ENCODE data around the gene RFK.

Gene RFK

GRCh38 chr9:76355886-76356285 is 38.3 kb downstream of the RFK start:
- H3K4me1 ChIP-seq, result peaks cover 0 to 26% (median 0%) of the 10 kb centered on the region in 10 experiments; a peak in 6 of 20 replicates
- no peak for TF ChIP-seq Cebpa-rat (IDR thresholded peaks at IDR 0.05)
- no peak overlapping the region for H3K4me2 ChIP-seq
- no peak overlapping the region for H3K4me3 ChIP-seq
- no peaks in the 10 kb centered on the region for H3K9me3 ChIP-seq (replicated peaks in 1 of 11)
- no peaks in the 10 kb centered on the region for H3K27me3 ChIP-seq
- H3K36me3 ChIP-seq, result no peaks in the 10 kb centered on the region
- no peaks in the 10 kb centered on the region for H4K20me1 ChIP-seq
- H3K27ac ChIP-seq, result no peak overlapping the region
- H3K9ac ChIP-seq, result no peak overlapping the region

DNA sequence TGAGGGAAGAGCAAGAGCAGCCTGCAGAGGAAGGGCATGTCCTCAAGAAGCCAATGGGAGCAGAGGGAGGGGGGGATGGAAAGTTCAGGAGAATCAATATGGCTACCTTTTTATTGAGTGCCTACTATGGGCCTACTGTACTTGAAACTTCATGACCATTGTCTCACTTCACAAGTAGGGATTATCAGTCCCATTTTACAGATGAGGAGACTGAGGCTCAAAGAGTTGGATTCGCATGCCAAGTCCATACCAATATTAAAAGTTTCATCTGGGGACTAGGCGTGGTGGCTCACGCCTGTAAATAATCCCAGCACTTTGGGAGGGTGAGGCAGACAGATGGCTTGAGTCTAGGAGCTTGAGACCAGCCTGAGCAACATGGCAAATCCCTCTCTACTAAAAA is 40.0 kb downstream of the RFK start:
- Histone ChIP-seq H3K27ac (no peak overlapping the region), H3K36me3 (no peaks in the 10 kb centered on the region)
- TF ChIP-seq Cebpa-rat (IDR thresholded peaks at IDR 0.05), result no peak

GRCh38 chr9:76353280-76353679 is 40.9 kb downstream of the RFK start:
- H3K36me3 ChIP-seq, result no peaks in the 10 kb centered on the region
- H3K27ac ChIP-seq, result no peak overlapping the region
- no peak overlapping the region for H3K4me2 ChIP-seq
- H4K20me1 ChIP-seq, result no peaks in the 10 kb centered on the region
- H3K4me3 ChIP-seq, result no peak overlapping the region
- no peaks in the 10 kb centered on the region for H3K27me3 ChIP-seq
- H3K4me1 ChIP-seq, result peaks cover 0 to 11% (median 0%) of the 10 kb centered on the region in 10 experiments; a peak in 4 of 20 replicates
- H3K9ac ChIP-seq, result no peak overlapping the region
- H3K9me3 ChIP-seq (replicated peaks in 1 of 11), result no peaks in the 10 kb centered on the region
- TF ChIP-seq Cebpa-rat (IDR thresholded peaks at IDR 0.05), result no peak

More for the DNA sequence above, 40.0 kb downstream of the RFK start:
- Histone ChIP-seq H3K9ac (no peak overlapping the region), H3K27me3 (no peaks in the 10 kb centered on the region), H3K4me3 (no peak overlapping the region), H3K4me1 (peaks cover 0 to 20% (median 0%) of the 10 kb centered on the region in 10 experiments; a peak in 6 of 20 replicates), H3K4me2 (no peak overlapping the region), H3K9me3 (replicated peaks in 1 of 11) (no peaks in the 10 kb centered on the region), H4K20me1 (no peaks in the 10 kb centered on the region)

DNA sequence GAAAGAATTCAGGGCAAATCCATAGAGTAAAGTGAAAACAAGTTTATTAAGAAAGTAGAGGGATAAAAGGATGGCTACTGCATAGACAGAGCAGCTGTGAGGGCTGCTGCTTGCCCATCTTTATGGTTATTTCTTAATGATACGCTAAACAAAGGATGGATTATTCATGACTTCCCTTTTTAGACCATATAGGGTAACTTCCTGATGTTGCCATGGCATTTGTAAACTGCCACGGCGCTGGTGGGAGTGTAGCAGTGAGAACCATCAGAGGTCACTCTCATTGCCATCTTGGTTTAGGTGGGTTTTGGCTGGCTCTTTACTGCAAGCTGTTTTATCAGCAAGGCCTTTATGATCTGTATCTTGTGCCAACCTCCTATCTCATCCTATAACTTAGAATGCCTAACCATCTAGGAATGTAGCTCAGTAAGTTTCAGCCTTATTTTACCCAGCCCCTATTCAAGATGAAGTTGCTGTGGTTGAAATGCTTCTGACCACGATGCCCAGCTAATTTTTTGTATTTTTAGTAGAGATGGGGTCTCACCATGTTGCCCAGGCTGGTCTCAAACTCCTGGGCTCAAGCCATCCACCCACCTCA is 42.1 kb downstream of the RFK start:
- no peak overlapping the region for H3K4me3 ChIP-seq
- no peak overlapping the region for H3K27ac ChIP-seq
- H3K4me2 ChIP-seq, result no peak overlapping the region
- no peaks in the 10 kb centered on the region for H3K36me3 ChIP-seq
- H3K9ac ChIP-seq, result no peak overlapping the region
- 0 out of 20 replicates have a peak, but pooled peaks cover 0 to under 1% (median 0%) of the 10 kb centered on the region in 10 experiments for H3K4me1 ChIP-seq
- TF ChIP-seq Cebpa-rat (IDR thresholded peaks at IDR 0.05), result no peak
- no peaks in the 10 kb centered on the region for H3K27me3 ChIP-seq
- H4K20me1 ChIP-seq, result no peaks in the 10 kb centered on the region
- no peaks in the 10 kb centered on the region for H3K9me3 ChIP-seq (replicated peaks in 1 of 11)

DNA sequence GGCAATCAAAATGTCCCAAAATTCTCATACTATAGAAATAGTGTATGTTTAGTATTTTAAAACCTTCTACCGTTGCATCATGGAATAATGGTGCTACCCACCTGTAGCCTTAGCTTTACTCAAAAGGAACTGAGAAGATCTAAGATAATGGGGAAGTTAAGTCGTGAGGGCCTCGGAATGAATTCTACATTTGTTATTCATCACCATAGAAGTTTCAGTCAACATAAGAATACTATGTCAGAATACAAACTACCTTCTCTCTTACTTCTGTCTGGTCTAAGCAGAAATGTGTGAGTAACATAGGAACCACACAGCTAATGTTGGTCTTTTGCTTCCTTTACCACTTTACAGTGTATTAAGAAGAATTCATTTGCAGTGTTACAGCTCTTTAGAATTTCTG is 43.2 kb downstream of the RFK start:
- Histone ChIP-seq H3K4me2 (no peak overlapping the region), H3K4me3 (no peak overlapping the region), H3K27ac (no peak overlapping the region), H3K4me1 (no peaks in the 10 kb centered on the region), H3K9me3 (replicated peaks in 1 of 11) (no peaks in the 10 kb centered on the region), H3K36me3 (no peaks in the 10 kb centered on the region), H4K20me1 (no peaks in the 10 kb centered on the region), H3K9ac (no peak overlapping the region), H3K27me3 (no peaks in the 10 kb centered on the region)
- no peak for TF ChIP-seq Cebpa-rat (IDR thresholded peaks at IDR 0.05)

- Histone ChIP-seq H3K27ac (no peak overlapping the region), H3K27me3 (no peaks in the 10 kb centered on the region), H4K20me1 (no peaks in the 10 kb centered on the region), H3K9me3 (replicated peaks in 1 of 11) (no peaks in the 10 kb centered on the region), H3K4me3 (no peak overlapping the region), H3K4me2 (no peak overlapping the region), H3K9ac (no peak overlapping the region), H3K36me3 (no peaks in the 10 kb centered on the region), H3K4me1 (no peaks in the 10 kb centered on the region)
- TF ChIP-seq Cebpa-rat (IDR thresholded peaks at IDR 0.05), result no peak
Observed at GRCh38 chr9:76349865-76350264, 44.4 kb downstream of the RFK start.

DNA sequence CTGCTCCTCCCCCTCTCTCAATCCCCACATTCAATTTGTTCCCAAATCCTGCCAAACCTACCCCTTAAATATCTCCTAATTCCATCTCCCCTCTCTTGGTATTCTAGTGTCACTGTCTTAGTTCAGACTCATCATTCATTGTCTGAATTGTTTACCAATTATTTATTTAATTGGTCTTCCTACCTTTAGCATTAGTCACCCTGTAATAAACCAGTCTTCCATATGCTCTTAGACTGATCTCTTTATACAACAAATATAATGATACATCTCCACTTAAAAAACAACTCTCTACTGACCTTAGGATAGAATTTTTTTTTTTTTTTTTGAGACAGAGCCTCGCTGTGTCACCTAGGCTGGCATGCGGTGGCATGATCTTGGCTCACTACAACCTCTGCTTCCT is 51.4 kb downstream of the RFK start:
- Histone ChIP-seq H3K9ac (no peak overlapping the region), H3K9me3 (replicated peaks in 1 of 11) (peaks cover 0 to 5% (median 0%) of the 10 kb centered on the region in 11 experiments; a peak in 1 of 22 replicates), H3K4me2 (no peak overlapping the region), H3K27ac (no peak overlapping the region), H4K20me1 (no peaks in the 10 kb centered on the region), H3K27me3 (no peaks in the 10 kb centered on the region), H3K36me3 (no peaks in the 10 kb centered on the region), H3K4me1 (no peaks in the 10 kb centered on the region), H3K4me3 (no peak overlapping the region)
- TF ChIP-seq Cebpa-rat (IDR thresholded peaks at IDR 0.05), result no peak

DNA sequence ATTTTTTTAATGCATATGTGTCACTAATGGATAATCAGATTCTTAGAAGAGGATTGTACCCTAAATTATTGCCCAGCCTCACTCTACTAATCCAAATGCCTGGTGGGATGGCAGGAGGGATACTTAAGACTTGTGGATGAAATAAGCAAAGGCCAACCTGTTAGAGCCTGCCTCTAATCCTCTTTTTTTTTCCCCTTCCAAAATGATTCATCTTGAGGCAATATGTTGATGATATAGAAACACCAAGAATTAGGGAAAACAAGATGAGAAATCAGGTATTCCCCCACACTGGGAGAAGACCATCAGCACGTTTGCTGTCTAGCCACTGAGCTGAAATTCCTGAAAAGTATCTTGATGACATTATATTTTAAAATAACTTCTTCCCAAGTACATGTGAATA is 52.0 kb downstream of the RFK start:
- H3K9ac ChIP-seq, result no peak overlapping the region
- no peak for TF ChIP-seq Cebpa-rat (IDR thresholded peaks at IDR 0.05)

DNA sequence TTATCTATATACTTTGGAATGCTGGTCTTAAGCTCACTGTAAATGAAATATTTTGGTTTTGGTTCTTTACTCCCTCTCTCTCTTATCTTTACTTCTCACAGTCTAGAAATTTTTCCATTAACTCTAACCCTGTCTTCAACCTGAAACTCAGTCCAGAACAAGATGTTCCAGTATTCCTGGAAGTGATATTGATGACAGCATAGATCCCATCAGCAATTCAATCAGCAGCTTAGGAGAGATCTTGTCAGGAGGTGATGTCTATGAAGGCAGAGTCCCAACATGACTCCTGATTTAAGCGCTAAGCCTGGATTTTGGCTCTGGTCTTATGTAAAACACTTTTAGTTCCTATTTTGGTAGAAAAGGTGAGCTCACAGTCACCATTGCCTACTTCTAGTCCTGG is 52.6 kb downstream of the RFK start:
- H3K4me3 ChIP-seq, result no peak overlapping the region
- no peaks in the 10 kb centered on the region for H3K4me1 ChIP-seq
- no peak overlapping the region for H3K4me2 ChIP-seq

More for the DNA sequence above, 52.0 kb downstream of the RFK start:
- Histone ChIP-seq H3K4me3 (no peak overlapping the region), H3K27ac (no peak overlapping the region), H3K36me3 (no peaks in the 10 kb centered on the region), H3K27me3 (no peaks in the 10 kb centered on the region), H4K20me1 (no peaks in the 10 kb centered on the region), H3K9me3 (replicated peaks in 1 of 11) (peaks cover 0 to 5% (median 0%) of the 10 kb centered on the region in 11 experiments; a peak in 1 of 22 replicates), H3K4me1 (no peaks in the 10 kb centered on the region), H3K4me2 (no peak overlapping the region)

GRCh38 chr9:76338418-76338817 is 55.8 kb downstream of the RFK start:
- Histone ChIP-seq H3K4me2 (no peak overlapping the region), H3K9me3 (replicated peaks in 1 of 11) (no peaks in the 10 kb centered on the region), H3K9ac (no peak overlapping the region), H3K4me3 (no peak overlapping the region), H3K27me3 (no peaks in the 10 kb centered on the region), H3K27ac (no peak overlapping the region), H4K20me1 (no peaks in the 10 kb centered on the region), H3K36me3 (no peaks in the 10 kb centered on the region), H3K4me1 (no peaks in the 10 kb centered on the region)
- TF ChIP-seq Cebpa-rat (IDR thresholded peaks at IDR 0.05), result no peak

More for the DNA sequence above, 52.6 kb downstream of the RFK start:
- no peak for TF ChIP-seq Cebpa-rat (IDR thresholded peaks at IDR 0.05)
- no peaks in the 10 kb centered on the region for H3K36me3 ChIP-seq
- H3K27me3 ChIP-seq, result no peaks in the 10 kb centered on the region
- H3K27ac ChIP-seq, result no peak overlapping the region
- peaks cover 0 to 5% (median 0%) of the 10 kb centered on the region in 11 experiments; a peak in 1 of 22 replicates for H3K9me3 ChIP-seq (replicated peaks in 1 of 11)
- H4K20me1 ChIP-seq, result no peaks in the 10 kb centered on the region
- H3K9ac ChIP-seq, result no peak overlapping the region

Measured in BLaER1 treated with 17β-estradiol and CSF1 and Interleukin-3, amounts not matched to agents 10 nM and 100 nM (cell line).